HG03097 (cell line): ENCODE measurements around the gene GPR153.

ENCODE experiments used
- ATAC-seq: cut with Tn5 transposase; IDR thresholded peaks from one replicate; pipeline ENCODE4 v1.9.1; 2021; ENCODE audit not compliant: unreplicated experiment, low FRiP score

Gene GPR153

GRCh38 chr1:6287431-6287886 is 26.6 kb upstream of the GPR153 start:
- no peak for ATAC-seq

GRCh38 chr1:6287029-6287428 is 26.1 kb upstream of the GPR153 start:
- ATAC-seq: no peak

GRCh38 chr1:6286266-6286665 is 25.4 kb upstream of the GPR153 start:
- ATAC-seq: no peak

- ATAC-seq: no peak
These were observed 24.4 kb upstream of the GPR153 start for GRCh38 chr1:6285336-6285735.

- ATAC-seq: no peak
These were observed 21.8 kb upstream of the GPR153 start for GRCh38 chr1:6282577-6283270.

GRCh38 chr1:6281511-6282402 is 20.9 kb upstream of the GPR153 start:
- no peak for ATAC-seq

- no peak for ATAC-seq
These were observed 20.0 kb upstream of the GPR153 start for GRCh38 chr1:6280761-6281451.

- ATAC-seq: no peak
These were observed 18.9 kb upstream of the GPR153 start for GRCh38 chr1:6279613-6280383.

GRCh38 chr1:6279066-6279465 is 18.2 kb upstream of the GPR153 start:
- no peak for ATAC-seq

GRCh38 chr1:6278263-6278662 is 17.4 kb upstream of the GPR153 start:
- no peak for ATAC-seq

- no peak for ATAC-seq
These were observed 16.1 kb upstream of the GPR153 start for GRCh38 chr1:6276811-6277555.

- ATAC-seq: no peak
These were observed 15.2 kb upstream of the GPR153 start for GRCh38 chr1:6275826-6276782.

- no peak for ATAC-seq
These were observed 13.8 kb upstream of the GPR153 start for GRCh38 chr1:6274622-6275139.

- ATAC-seq: no peak
These were observed 13.2 kb upstream of the GPR153 start for GRCh38 chr1:6274102-6274501.

- no peak for ATAC-seq
These were observed 12.5 kb upstream of the GPR153 start for GRCh38 chr1:6273380-6273891.

- no peak for ATAC-seq
These were observed 12.0 kb upstream of the GPR153 start for GRCh38 chr1:6272868-6273267.

GRCh38 chr1:6272452-6272851 is 11.6 kb upstream of the GPR153 start:
- no peak for ATAC-seq

- no peak for ATAC-seq
These were observed 10.7 kb upstream of the GPR153 start for GRCh38 chr1:6271554-6271953.
